Measurements from ENCODE around the gene CDIPT. TPM values are rescaled to one million over a fixed set of nuclear protein-coding genes. Genes with fewer than 3 reads are reported as not detected.

The CDIPT gene
- total and polyA plus RNA-seq, 10 of the 15 experiments (the other 5 are each of a cell fraction or from before 2014, with no cell fraction given) = 0.87 to 36.4 (median 27.1) TPM

DNA sequence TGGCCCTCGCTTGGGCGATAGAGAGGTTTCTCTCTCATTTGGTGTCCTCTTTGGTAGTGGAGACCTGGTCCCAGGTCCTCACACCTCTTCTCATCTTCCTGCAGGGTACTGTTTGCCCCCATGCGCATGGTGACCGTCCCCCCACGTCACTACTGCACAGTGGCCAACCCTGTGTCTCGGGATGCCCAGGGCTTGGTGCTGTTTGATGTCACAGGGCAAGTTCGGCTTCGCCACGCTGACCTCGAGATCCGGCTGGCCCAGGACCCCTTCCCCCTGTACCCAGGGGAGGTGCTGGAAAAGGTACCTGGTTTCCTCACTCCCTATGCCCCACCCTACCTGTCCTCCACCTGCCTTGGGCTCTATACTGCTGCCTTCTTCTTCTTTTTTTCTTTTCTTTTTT lies 32.3 kb downstream of the CDIPT start:
- H3K9ac ChIP-seq (ENCODE audit: control insufficient read depth, insufficient read depth, low read length) = no peak overlapping the region
- H3K4me3 ChIP-seq = no peak overlapping the region
- TF ChIP-seq, protein P1, sequence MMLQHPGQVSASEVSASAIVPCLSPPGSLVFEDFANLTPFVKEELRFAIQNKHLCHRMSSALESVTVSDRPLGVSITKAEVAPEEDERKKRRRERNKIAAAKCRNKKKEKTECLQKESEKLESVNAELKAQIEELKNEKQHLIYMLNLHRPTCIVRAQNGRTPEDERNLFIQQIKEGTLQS (IDR thresholded peaks at IDR 0.05; ENCODE audit: borderline replicate concordance, extremely low read depth, low read depth, low read length) = no peak
- TF ChIP-seq, protein P2, sequence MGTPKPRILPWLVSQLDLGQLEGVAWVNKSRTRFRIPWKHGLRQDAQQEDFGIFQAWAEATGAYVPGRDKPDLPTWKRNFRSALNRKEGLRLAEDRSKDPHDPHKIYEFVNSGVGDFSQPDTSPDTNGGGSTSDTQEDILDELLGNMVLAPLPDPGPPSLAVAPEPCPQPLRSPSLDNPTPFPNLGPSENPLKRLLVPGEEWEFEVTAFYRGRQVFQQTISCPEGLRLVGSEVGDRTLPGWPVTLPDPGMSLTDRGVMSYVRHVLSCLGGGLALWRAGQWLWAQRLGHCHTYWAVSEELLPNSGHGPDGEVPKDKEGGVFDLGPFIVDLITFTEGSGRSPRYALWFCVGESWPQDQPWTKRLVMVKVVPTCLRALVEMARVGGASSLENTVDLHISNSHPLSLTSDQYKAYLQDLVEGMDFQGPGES (IDR thresholded peaks at IDR 0.05) = no peak
- TF ChIP-seq, protein P3, sequence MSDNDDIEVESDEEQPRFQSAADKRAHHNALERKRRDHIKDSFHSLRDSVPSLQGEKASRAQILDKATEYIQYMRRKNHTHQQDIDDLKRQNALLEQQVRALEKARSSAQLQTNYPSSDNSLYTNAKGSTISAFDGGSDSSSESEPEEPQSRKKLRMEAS (IDR thresholded peaks at IDR 0.05; ENCODE audit: low read depth, low read length) = no peak
- no peak for TF ChIP-seq CBFB (IDR thresholded peaks at IDR 0.05; ENCODE audit: low read depth)
- TF ChIP-seq YBX1 (IDR thresholded peaks at IDR 0.05) = no peak
- TF ChIP-seq CBX5 (IDR thresholded peaks at IDR 0.05; ENCODE audit: low read depth) = no peak
- no peak for FAIRE-seq
- ChIA-PET SMC1A (ENCODE audit: uncharacterized antibody, unreplicated experiment) (no interaction called here), RAD21 (ENCODE audit: unreplicated experiment) (no interaction called here), POLR2A (no interaction called here), CTCF (no interaction called here)
- H3K27ac ChIP-seq (ENCODE audit: control insufficient read depth, insufficient read depth) = no peak overlapping the region
- H3K79me2 ChIP-seq (ENCODE audit: control insufficient read depth, insufficient read depth, low read length) = peaks cover 5% of the 10 kb centered on the region
- H3K9me3 ChIP-seq (replicated peaks; ENCODE audit: control insufficient read depth, insufficient read depth, low read length) = no peaks in the 10 kb centered on the region
- no peaks in the 10 kb centered on the region for H3K27me3 ChIP-seq (replicated peaks in 1 of 2; ENCODE audit: control insufficient read depth in 2 of 2, insufficient read depth in 2 of 2, low read length in 1 of 2)
- 95% methylated on average over 9 of the region's 11 CpGs for WGBS (ENCODE audit: insufficient coverage, insufficient replicate concordance, low lambda C conversion rate, missing lambda C conversion rate)
- H3K4me2 ChIP-seq (ENCODE audit: control insufficient read depth, insufficient read depth) = no peak overlapping the region
- no peak for DNase-seq (ENCODE audit: low read depth, low spot score)
- no TSS peak for BruUV-seq (replicated peaks)
- H2AFZ ChIP-seq (ENCODE audit: control insufficient read depth, low read depth, low read length) = no peak overlapping the region
- intact Hi-C loops (cut with micrococcal nuclease; ENCODE audit: unreplicated experiment) (no loop called here), in situ Hi-C loops (cut with MboI) (no loop called here)
- H3K36me3 ChIP-seq (ENCODE audit: control insufficient read depth in 2 of 2, insufficient read depth in 2 of 2, low read length in 1 of 2) = peaks cover 8 to 11% of the 10 kb centered on the region in 2 experiments; a peak in 3 of 4 replicates
- no peaks in the 10 kb centered on the region for H4K20me1 ChIP-seq (ENCODE audit: control insufficient read depth, insufficient read depth)
- H3K4me1 ChIP-seq (ENCODE audit: control insufficient read depth, insufficient read depth, low read length) = 0 out of 2 replicates have a peak, but pooled peaks cover under 1% of the 10 kb centered on the region
- no peak for ATAC-seq
